SK-N-SH (cell line): ENCODE data around the gene PHKA2. TPM values are rescaled to one million over a fixed set of nuclear protein-coding genes. Genes with fewer than 3 reads are reported as not detected.

Source experiments
- CTCF ChIA-PET: fragments of 300-600, 350-600 bp; formaldehyde crosslinking; extraction: SDS; loops from one replicate; lab custom pipeline; 2021; lab: Yijun Ruan, JAX
- POLR2A ChIA-PET: fragments of 350-600 bp; sonication (Branson Sonifier 250); formaldehyde crosslinking; extraction: SDS; loops from one replicate; lab custom pipeline; 2020; ENCODE audit warnings: antibody characterized with exemption, inconsistent platforms; lab: Yijun Ruan, JAX
- DNase-seq: peaks from one replicate; pipeline ENCODE4 v3.0.0; 2012
- H2AFZ ChIP-seq: fragments of 200-600 bp; sonication (generic); 2 replicates; pipeline ENCODE4 v1.8.1; 2016; ENCODE audit warnings: antibody characterized with exemption, mild to moderate bottlenecking, low read depth
- H3F3A ChIP-seq: fragments of 200-600 bp; sonication (generic); replicated peaks from 2 replicates; pipeline ENCODE3; 2016; ENCODE audit warnings: antibody characterized with exemption, mild to moderate bottlenecking; ENCODE audit not compliant: insufficient read depth
- H3K27ac ChIP-seq, 2 experiments: fragments of 200-500 bp in 1 of 2; fragments of 200-600 bp in 1 of 2; sonication (Bioruptor generic) in 1 of 2; sonication (generic), shearing (Covaris generic) in 1 of 2; 2 replicates each; pipeline versions ENCODE4 v1.5.1 to v1.6.1; 2014 to 2016; ENCODE audit warnings: low read depth in 2 of 2, inconsistent platforms in 1 of 2, low read length in 1 of 2, mild to moderate bottlenecking in 1 of 2, mixed read lengths in 1 of 2
- H3K27me3 ChIP-seq: fragments of 200-600 bp; sonication (generic), shearing (Covaris generic); 2 replicates; pipeline ENCODE4 v1.6.1; 2016; ENCODE audit warnings: mixed run types; ENCODE audit not compliant: insufficient read depth
- H3K36me3 ChIP-seq, 2 experiments: fragments of 200-500 bp in 1 of 2; fragments of 200-600 bp in 1 of 2; sonication (Bioruptor generic) in 1 of 2; sonication (generic) in 1 of 2; replicated peaks in 1 of 2; 2 replicates each; pipeline versions ENCODE3 to v1.5.1; 2014 to 2016; ENCODE audit warnings: low read length in 1 of 2, mild to moderate bottlenecking in 1 of 2; ENCODE audit not compliant: insufficient read depth in 2 of 2, control insufficient read depth in 1 of 2
- H3K4me1 ChIP-seq, 2 experiments: fragments of 200-500 bp in 1 of 2; fragments of 200-600 bp in 1 of 2; sonication (Bioruptor generic) in 1 of 2; sonication (generic), shearing (Covaris generic) in 1 of 2; 2 replicates each; pipeline versions ENCODE4 v1.5.1 to v1.6.1; 2014 to 2016; ENCODE audit warnings: low read depth in 1 of 2, low read length in 1 of 2, mixed run types in 1 of 2; ENCODE audit not compliant: insufficient read depth in 2 of 2, control insufficient read depth in 1 of 2
- H3K4me2 ChIP-seq: fragments of 200-600 bp; sonication (generic), shearing (Covaris generic); 2 replicates; pipeline ENCODE4 v1.6.1; 2017; ENCODE audit warnings: mixed run types
- H3K4me3 ChIP-seq, 2 experiments: fragments of 200-500 bp in 1 of 2; fragments of 200-600 bp in 1 of 2; sonication (Bioruptor generic) in 1 of 2; sonication (generic), shearing (Covaris generic) in 1 of 2; 2 replicates each; pipeline versions ENCODE4 v1.5.1 to v1.8.1; 2014 to 2016; ENCODE audit warnings: low read depth in 2 of 2, inconsistent platforms in 1 of 2, low read length in 1 of 2, mild to moderate bottlenecking in 1 of 2, mixed read lengths in 1 of 2, moderate library complexity in 1 of 2
- H3K79me2 ChIP-seq: fragments of 200-600 bp; sonication (generic); 2 replicates; pipeline ENCODE4 v1.8.1; 2017; ENCODE audit warnings: mild to moderate bottlenecking; ENCODE audit not compliant: insufficient read depth
- H3K9ac ChIP-seq: fragments of 200-600 bp; sonication (generic); 2 replicates; pipeline ENCODE4 v1.6.1; 2017; ENCODE audit warnings: mixed run types
- H3K9me2 ChIP-seq: fragments of 200-600 bp; sonication (generic); 2 replicates; pipeline ENCODE4 v1.6.1; 2017; ENCODE audit warnings: mixed run types
- H3K9me3 ChIP-seq: fragments of 200-600 bp; sonication (generic); 2 replicates; pipeline ENCODE4 v1.6.1; 2017; ENCODE audit warnings: mixed run types, mild to moderate bottlenecking, moderate library complexity
- H4K20me1 ChIP-seq: fragments of 200-600 bp; sonication (generic); 2 replicates; pipeline ENCODE4 v1.6.1; 2017; ENCODE audit warnings: mild to moderate bottlenecking, mixed run types; ENCODE audit not compliant: insufficient read depth
- CHD2 ChIP-seq: fragments of 150-350 bp; IDR thresholded peaks from 2 replicates; pipeline ENCODE4 v1.6.1; 2018; ENCODE audit warnings: low read length; ENCODE audit not compliant: partially characterized antibody
- CTCF ChIP-seq: fragments of 200-600 bp; sonication (generic); IDR thresholded peaks from 2 replicates; pipeline ENCODE4 v1.6.1; 2017; ENCODE audit warnings: antibody characterized with exemption, mild to moderate bottlenecking, moderate library complexity
- EZH2phosphoT487 ChIP-seq: fragments of 200-600 bp; sonication (generic); IDR thresholded peaks from 2 replicates; pipeline ENCODE4 v1.6.1; 2017; ENCODE audit warnings: low read depth, mixed run types, mild to moderate bottlenecking, antibody characterized with exemption, moderate library complexity, borderline replicate concordance
- FOSL2 ChIP-seq: IDR thresholded peaks from 2 replicates; pipeline ENCODE4 v1.4.0; 2012; ENCODE audit warnings: low read depth, mild to moderate bottlenecking, moderate library complexity, borderline replicate concordance
- FOXM1 ChIP-seq: IDR thresholded peaks from 2 replicates; pipeline ENCODE4 v1.4.0; 2012; ENCODE audit warnings: low read depth, mild to moderate bottlenecking
- GABPA ChIP-seq: IDR thresholded peaks from 2 replicates; pipeline ENCODE4 v1.4.0; 2012; ENCODE audit warnings: low read depth, mild to moderate bottlenecking
- IRF3 ChIP-seq: fragments of 150-350 bp; IDR thresholded peaks from 2 replicates; pipeline ENCODE4 v1.6.1; 2016; ENCODE audit warnings: mild to moderate bottlenecking, low read depth, low read length
- MXI1 ChIP-seq: IDR thresholded peaks from 2 replicates; pipeline ENCODE4 v1.6.1; 2012; ENCODE audit warnings: mild to moderate bottlenecking, low read depth, low read length, improper control_type of control experiment
- NFIC ChIP-seq: IDR thresholded peaks from 2 replicates; pipeline ENCODE4 v1.4.0; 2012; ENCODE audit warnings: borderline replicate concordance
- RAD21 ChIP-seq: IDR thresholded peaks from 2 replicates; pipeline ENCODE4 v1.6.1; 2012; ENCODE audit warnings: mild to moderate bottlenecking, low read length
- RCOR1 ChIP-seq: fragments of 150-350 bp; IDR thresholded peaks from 2 replicates; pipeline ENCODE4 v1.6.1; 2017; ENCODE audit warnings: antibody characterized with exemption, low read length
- REST ChIP-seq: IDR thresholded peaks from 2 replicates; pipeline ENCODE4 v1.6.1; 2012; ENCODE audit warnings: mild to moderate bottlenecking, low read depth, low read length, moderate library complexity
- RXRA ChIP-seq: IDR thresholded peaks from 2 replicates; pipeline ENCODE4 v1.4.0; 2012; ENCODE audit warnings: low read depth, mild to moderate bottlenecking, borderline replicate concordance
- SIN3A ChIP-seq: IDR thresholded peaks from 2 replicates; pipeline ENCODE4 v1.6.1; 2012; ENCODE audit warnings: low read depth, mild to moderate bottlenecking, low read length, moderate library complexity, borderline replicate concordance
- SMC3 ChIP-seq: IDR thresholded peaks from 2 replicates; pipeline ENCODE4 v1.6.1; 2012; ENCODE audit warnings: low read depth, low read length, improper control_type of control experiment
- TAF1 ChIP-seq: IDR thresholded peaks from 2 replicates; pipeline ENCODE4 v1.6.1; 2012; ENCODE audit warnings: low read depth, mild to moderate bottlenecking, low read length, moderate library complexity, borderline replicate concordance
- TEAD4 ChIP-seq: IDR thresholded peaks from 2 replicates; pipeline ENCODE4 v1.4.0; 2012; ENCODE audit warnings: mild to moderate bottlenecking, borderline replicate concordance; ENCODE audit not compliant: insufficient read depth
- USF2 ChIP-seq: fragments of 150-350 bp; IDR thresholded peaks from 2 replicates; pipeline ENCODE4 v1.6.1; 2017; ENCODE audit warnings: antibody characterized with exemption, low read length, low read depth, borderline replicate concordance
- WGBS: methylation state at CpG from one replicate; pipeline ENCODE4 v1.1.6; 2017; ENCODE audit warnings: low lambda C conversion rate; 5-methylcytosine and 5-hydroxymethylcytosine counted together
- polyA plus RNA-seq, 3 experiments: library from polyadenylated mRNA; depleted of rRNA; stranded (reverse); fragments of >200 nt; gene quantifications; 2 replicates each; pipeline ENCODE4 v1.2.3, GENCODE V29; 2012

Gene PHKA2
- polyA plus RNA-seq (2012; rRNA removed), result 19.9 and 20.5 TPM in 2 replicates
- 4.0 and 6.2 TPM in 2 replicates for polyA plus RNA-seq (2012; cell fraction: cytosol; rRNA removed)
- 130 and 131 TPM in 2 replicates for polyA plus RNA-seq (2012; cell fraction: nucleus; rRNA removed)

GRCh38 chrX:18983666-18984380 is at the start of gene PHKA2:
TSS of gene PHKA2 (minus strand) at chrX:18984114. CDS start at chrX:18983932, 182 bp downstream.
- ChIA-PET POLR2A (no interaction called here), CTCF (no interaction called here)
- Histone ChIP-seq H3K27ac (peak within 1 kb of the TSS; percentile 73 to 80), H3K4me2 (peak within 1 kb of the TSS; percentile 78), H3K9me2 (no peaks in the 10 kb centered on the region), H4K20me1 (no peaks in the 10 kb centered on the region), H3K27me3 (no peaks in the 10 kb centered on the region), H3F3A (no peaks in the 10 kb centered on the region), H3K4me3 (peak within 1 kb of the TSS; percentile 67 to 71), H2AFZ (peak within 1 kb of the TSS; percentile 84), H3K36me3 (no peaks in the 10 kb centered on the region), H3K79me2 (peaks cover 15% of the 10 kb centered on the region; the same call in 1 of the 2 replicates), H3K9me3 (no peaks in the 10 kb centered on the region), H3K9ac (peak within 1 kb of the TSS; percentile 83), H3K4me1 (peaks cover 0 to 6% of the 10 kb centered on the region in 2 experiments; a peak in 2 of 4 replicates)
- DNase-seq, result peak; percentile 83
- WGBS, result 0% methylated on average over 1 of the region's 64 CpGs
- TF ChIP-seq CHD2, result no peak
- TF ChIP-seq IRF3, result no peak
- TF ChIP-seq TAF1, result 0 out of 2 replicates have a peak, but pooled peaks have one; percentile 5
- no peak for TF ChIP-seq RCOR1
- peak; percentile 34; the same call in 1 of the 2 replicates for TF ChIP-seq MXI1

- WGBS, result 37% methylated on average over 3 of the region's 3 CpGs
- Histone ChIP-seq H3K36me3 (no peaks in the 10 kb centered on the region), H4K20me1 (no peaks in the 10 kb centered on the region), H3K4me3 (no peak overlapping the region), H3K4me1 (no peaks in the 10 kb centered on the region), H3K4me2 (no peak overlapping the region), H3K9me3 (no peaks in the 10 kb centered on the region), H3K79me2 (no peaks in the 10 kb centered on the region), H3K9ac (no peak overlapping the region), H3K9me2 (no peaks in the 10 kb centered on the region), H3K27ac (no peak overlapping the region), H3F3A (no peaks in the 10 kb centered on the region), H2AFZ (no peak overlapping the region), H3K27me3 (no peaks in the 10 kb centered on the region)
- no peak for DNase-seq
- ChIA-PET POLR2A (no interaction called here), CTCF (interaction anchor here (1.1 to 2.7 kb wide), 4 partner anchors 10 to 303 kb away, joined by 4 to 12 read pairs (median 9); no protein-coding TSS in a partner anchor)
- no peak for TF ChIP-seq TAF1
- no peak for TF ChIP-seq RAD21
- no peak for TF ChIP-seq RXRA
- no peak for TF ChIP-seq SIN3A
- TF ChIP-seq REST, result no peak
- no peak for TF ChIP-seq CTCF
- no peak for TF ChIP-seq GABPA
- no peak for TF ChIP-seq FOXM1
- TF ChIP-seq RCOR1, result no peak
- TF ChIP-seq EZH2phosphoT487, result no peak
- TF ChIP-seq NFIC, result no peak
- TF ChIP-seq FOSL2, result no peak
- no peak for TF ChIP-seq SMC3
- no peak for TF ChIP-seq TEAD4
- no peak for TF ChIP-seq USF2
Measured at GRCh38 chrX:19030805-19031204, 46.9 kb upstream of the PHKA2 start.
